Cerebellar cortex (tissue), 1 donor: ENCODE data around the gene NR6A1.

Experiments used
- DNase-seq: peaks from one replicate; pipeline ENCODE4 v3.0.0-alpha.2; 2015; ENCODE audit warnings: low spot score

Gene NR6A1

GRCh38 chr9:124688238-124688904 lies 82.7 kb downstream of the NR6A1 start:
- DNase-seq = no peak

- no peak for DNase-seq
Observed at GRCh38 chr9:124686918-124687317, 84.2 kb downstream of the NR6A1 start.

- no peak for DNase-seq
Observed at GRCh38 chr9:124685217-124685616, 85.9 kb downstream of the NR6A1 start.

GRCh38 chr9:124684169-124684568 lies 86.9 kb downstream of the NR6A1 start:
- peak; percentile 27 for DNase-seq

- no peak for DNase-seq
Observed at GRCh38 chr9:124683043-124683442, 88.1 kb downstream of the NR6A1 start.

- no peak for DNase-seq
Observed at GRCh38 chr9:124680714-124681390, 90.3 kb downstream of the NR6A1 start.

GRCh38 chr9:124680049-124680448 lies 91.1 kb downstream of the NR6A1 start:
- DNase-seq = no peak

GRCh38 chr9:124676159-124676551 lies 95.0 kb downstream of the NR6A1 start:
- DNase-seq = no peak

GRCh38 chr9:124675261-124676158 lies 95.6 kb downstream of the NR6A1 start:
- DNase-seq = no peak

- no peak for DNase-seq
Observed at GRCh38 chr9:124674651-124675050, 96.5 kb downstream of the NR6A1 start.

GRCh38 chr9:124673063-124673462 lies 98.0 kb downstream of the NR6A1 start:
- no peak for DNase-seq

GRCh38 chr9:124671861-124672260 lies 99.2 kb downstream of the NR6A1 start:
- DNase-seq = no peak

GRCh38 chr9:124666642-124667041 lies 104.5 kb downstream of the NR6A1 start:
- DNase-seq = no peak

- no peak for DNase-seq
Observed at GRCh38 chr9:124665391-124666058, 105.6 kb downstream of the NR6A1 start.

GRCh38 chr9:124664143-124664542 lies 107.0 kb downstream of the NR6A1 start:
- no peak for DNase-seq

- DNase-seq = peak; percentile 27
Observed at GRCh38 chr9:124663046-124663961, 107.8 kb downstream of the NR6A1 start.

GRCh38 chr9:124662561-124662960 lies 108.5 kb downstream of the NR6A1 start:
- peak; percentile 82 for DNase-seq

- peak; percentile 46 for DNase-seq
Observed at GRCh38 chr9:124661271-124661670, 109.8 kb downstream of the NR6A1 start.

- DNase-seq = peak; percentile 82
Observed at GRCh38 chr9:124660341-124660801, 110.7 kb downstream of the NR6A1 start.

GRCh38 chr9:124659099-124659659 lies 111.9 kb downstream of the NR6A1 start:
- DNase-seq = peak; percentile 81
